NCI-H748 treated with DMSO at 0.1 percent for 48 hours (cell line): Measurements from ENCODE around the gene TP63.

Source experiments
- DNase-seq: peaks from one replicate; lab custom pipeline; 2025; lab: John Stamatoyannopoulos, UW

Gene TP63

GRCh38 chr3:189683546-189684255 lies 52.5 kb downstream of the TP63 start:
- no peak for DNase-seq

GRCh38 chr3:189684317-189684716 lies 53.1 kb downstream of the TP63 start:
- DNase-seq: no peak

GRCh38 chr3:189685291-189685690 lies 54.1 kb downstream of the TP63 start:
- no peak for DNase-seq

- no peak for DNase-seq
Observed at GRCh38 chr3:189685860-189686259, 54.7 kb downstream of the TP63 start.

DNA sequence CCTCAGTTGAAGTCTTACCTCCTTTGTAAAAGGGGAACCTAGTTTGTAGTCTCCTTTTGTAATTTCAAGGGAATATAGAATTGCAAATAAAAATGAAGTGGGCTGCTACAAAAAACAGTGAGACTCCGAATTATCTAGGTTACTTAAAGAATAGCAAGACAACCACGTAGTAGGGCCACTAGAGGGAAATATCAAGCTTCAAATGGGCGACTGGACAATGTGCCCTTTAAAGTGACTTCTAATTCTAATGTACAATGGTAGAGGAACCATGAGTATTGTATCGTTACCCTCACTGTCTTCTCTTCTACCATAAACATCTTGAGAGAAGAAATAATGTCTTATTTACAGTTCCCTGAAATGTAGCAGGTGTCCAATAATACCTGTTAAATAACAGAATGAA lies 56.3 kb downstream of the TP63 start:
- DNase-seq: no peak

- no peak for DNase-seq
Observed at GRCh38 chr3:189688262-189688661, 57.1 kb downstream of the TP63 start.

GRCh38 chr3:189689625-189690024 lies 58.4 kb downstream of the TP63 start:
- no peak for DNase-seq

GRCh38 chr3:189690237-189690636 lies 59.0 kb downstream of the TP63 start:
- DNase-seq: no peak

GRCh38 chr3:189690672-189691071 lies 59.5 kb downstream of the TP63 start:
- no peak for DNase-seq

DNA sequence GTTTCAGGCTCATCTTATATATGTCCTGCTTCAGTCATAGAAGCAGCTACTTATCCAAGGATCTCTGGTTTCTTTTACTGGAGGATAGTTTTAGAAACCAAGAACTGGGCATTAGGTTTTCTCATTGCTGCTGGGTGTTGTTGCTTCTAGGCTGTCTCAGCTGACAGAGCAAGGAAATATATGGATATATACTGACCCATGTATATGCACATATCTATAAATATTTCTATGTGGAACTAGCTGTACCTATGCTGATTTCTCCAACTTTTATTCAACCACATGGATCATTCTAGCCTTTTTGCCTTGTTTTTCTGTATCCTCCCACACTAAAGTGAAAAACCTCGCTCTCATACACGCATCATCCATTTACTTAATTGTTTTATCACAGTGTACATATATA lies 64.2 kb downstream of the TP63 start:
- DNase-seq: no peak

DNA sequence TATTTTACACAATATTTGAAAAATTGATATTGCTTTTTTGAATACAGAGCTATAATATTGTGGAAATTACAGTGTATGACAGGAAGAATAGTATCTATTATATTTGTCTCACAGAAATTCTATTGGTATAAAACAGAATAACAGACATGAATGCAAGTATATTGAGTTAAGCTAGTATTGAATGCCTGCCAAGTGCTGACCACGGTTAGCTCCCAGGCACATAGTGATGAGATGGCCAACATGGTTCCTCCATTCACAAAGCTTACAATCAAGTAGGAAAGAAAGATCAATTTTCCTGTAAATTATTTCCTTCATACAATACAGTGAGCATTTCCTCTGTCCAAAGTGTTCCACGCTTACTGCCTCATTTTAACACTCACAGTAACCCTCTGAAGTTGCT lies 67.6 kb downstream of the TP63 start:
- DNase-seq: no peak

DNA sequence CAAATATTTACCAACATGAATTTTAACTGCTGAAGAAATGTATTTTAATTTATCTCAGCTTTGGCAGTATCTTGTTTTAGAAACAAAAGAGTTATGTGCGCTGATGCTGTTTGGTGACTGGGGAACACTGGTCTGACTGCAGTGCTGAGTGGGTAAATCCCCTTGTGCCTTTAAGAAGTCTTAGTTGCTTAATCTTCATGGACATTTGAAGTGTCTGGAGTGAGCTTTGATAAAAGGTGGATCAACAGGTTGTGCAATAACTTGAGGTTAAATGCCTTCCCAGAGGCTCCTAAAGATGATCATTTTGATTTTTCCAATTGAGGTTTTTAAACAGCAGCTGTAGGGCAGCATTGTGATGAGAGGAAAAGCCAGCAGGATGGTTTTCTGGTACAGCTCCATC lies 68.7 kb downstream of the TP63 start:
- DNase-seq: no peak

DNA sequence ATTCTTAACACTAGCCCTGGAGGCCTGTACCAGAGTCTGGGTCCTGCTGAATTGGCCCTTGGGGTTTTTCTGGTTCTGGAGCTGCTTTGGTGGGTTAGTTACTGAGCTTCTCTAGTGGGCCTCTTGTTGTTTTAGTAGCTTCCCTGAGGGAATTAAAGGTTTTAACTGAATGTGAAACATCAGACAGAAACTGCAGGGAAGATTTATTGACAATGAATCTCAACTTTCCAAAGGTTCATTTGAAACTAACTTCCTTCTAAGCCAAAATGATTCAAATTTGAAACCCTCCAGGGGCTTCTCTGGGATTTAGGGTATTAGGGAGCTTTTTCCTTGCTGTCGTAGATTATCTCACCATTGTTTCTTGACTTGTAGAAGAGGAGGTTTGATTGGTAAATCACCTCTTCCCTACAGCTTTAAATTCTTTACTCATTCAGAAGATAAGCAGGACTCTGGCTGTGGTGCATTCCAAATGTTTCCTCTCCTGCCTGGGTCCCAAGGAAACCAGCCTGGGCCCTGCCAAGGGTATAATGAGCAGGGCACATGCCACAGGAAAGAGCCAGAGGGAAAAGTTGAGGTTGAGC lies 71.0 kb downstream of the TP63 start:
- no peak for DNase-seq

DNA sequence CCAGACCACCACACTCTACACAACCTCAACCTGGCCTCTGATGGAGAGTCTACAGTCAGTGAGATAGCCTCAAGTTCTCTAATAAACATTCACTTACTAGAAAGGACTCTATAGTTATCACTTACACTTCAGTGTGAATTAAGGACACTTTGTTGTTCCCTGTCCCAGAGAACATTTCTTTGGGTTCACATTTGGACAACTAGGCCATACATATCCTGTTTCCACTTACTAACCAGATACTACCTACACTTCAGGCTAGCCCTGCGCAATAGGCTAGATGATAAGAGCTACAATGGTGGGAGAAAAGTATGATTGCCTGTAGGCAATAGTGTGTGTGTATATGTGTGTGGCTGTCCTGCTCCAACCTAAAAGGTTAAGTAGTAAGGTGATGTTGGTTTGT lies 72.7 kb downstream of the TP63 start:
- DNase-seq: no peak

DNA sequence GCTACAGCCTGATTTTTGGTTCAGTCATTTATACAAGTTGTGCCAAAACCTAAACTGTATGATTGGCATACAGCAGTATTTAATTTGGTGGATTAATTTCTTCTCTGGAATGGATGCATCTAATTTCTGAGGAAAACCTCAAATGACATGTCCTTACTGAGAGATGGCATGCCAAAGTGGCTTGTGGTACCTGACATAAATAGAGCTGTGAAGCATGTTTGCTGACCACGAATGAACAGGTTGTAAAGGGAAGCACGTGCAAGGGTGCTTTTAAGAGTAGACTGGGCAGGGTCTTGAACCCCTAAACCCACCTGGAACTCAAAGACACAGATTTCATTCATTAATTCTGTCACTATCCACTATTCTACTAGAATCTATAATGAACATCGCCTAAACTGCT lies 77.2 kb downstream of the TP63 start:
- DNase-seq: no peak

DNA sequence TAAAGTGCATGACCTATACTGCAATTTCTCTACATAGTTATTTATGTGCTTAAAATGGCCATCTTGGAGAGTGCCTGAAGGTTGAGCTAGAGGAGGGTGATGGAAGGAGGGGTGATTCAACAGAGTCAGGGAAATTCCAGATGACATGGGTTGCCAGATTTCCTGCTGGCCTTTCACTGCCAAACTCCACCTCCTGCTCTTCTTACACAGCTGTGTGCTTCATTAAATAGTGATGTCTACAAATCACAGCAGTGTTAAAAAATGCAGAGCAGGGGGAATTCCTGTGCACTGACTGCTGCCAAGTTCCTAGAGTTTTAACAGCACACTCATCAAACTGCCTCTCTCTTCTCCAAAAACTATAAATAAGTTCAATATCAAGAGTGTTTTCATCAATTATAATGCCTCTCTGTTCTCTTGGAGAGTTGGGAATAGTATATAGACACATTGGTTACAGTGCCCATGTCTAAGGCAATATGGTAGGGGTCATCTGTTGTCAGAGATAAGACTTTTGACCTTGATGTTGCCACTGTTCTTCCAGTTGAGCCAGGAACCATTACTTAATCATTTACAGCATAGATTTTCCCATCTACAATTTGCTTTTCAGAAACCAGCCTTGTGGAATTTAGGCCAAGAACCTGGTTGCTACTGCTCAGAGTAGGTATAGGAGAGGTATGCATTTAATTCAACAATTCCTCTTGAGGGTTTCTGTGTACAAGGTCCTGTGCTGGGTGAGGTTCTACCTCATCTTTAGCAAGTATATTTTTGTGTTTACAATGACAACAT lies 79.6 kb downstream of the TP63 start:
- DNase-seq: no peak

DNA sequence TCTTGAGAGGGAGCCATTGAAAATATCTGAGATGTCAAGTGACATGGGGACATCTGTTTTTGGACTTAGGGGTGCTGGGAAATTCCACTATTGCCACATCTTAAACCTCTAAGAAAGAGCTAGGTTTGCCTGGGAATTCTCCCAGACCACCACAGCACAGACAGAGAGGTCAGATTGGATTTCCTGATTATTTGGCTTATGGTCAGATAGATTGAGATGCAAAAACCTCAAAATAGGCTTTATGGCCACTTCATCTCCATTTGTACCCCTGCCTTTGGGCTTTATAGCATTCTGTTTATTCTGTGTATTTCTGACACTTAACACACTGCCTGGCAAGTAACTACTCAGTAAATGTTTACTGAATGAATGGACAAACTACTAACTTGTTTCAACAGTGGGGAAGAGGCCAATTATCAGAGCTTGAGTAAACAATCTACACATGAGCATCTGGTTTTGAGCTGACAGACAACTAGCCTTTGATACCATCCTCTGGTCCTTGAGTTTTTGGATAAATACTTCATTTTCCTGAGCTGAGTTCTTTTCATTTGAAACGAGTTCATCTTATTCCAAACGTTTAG lies 81.8 kb downstream of the TP63 start:
- peak; percentile 93 for DNase-seq

DNA sequence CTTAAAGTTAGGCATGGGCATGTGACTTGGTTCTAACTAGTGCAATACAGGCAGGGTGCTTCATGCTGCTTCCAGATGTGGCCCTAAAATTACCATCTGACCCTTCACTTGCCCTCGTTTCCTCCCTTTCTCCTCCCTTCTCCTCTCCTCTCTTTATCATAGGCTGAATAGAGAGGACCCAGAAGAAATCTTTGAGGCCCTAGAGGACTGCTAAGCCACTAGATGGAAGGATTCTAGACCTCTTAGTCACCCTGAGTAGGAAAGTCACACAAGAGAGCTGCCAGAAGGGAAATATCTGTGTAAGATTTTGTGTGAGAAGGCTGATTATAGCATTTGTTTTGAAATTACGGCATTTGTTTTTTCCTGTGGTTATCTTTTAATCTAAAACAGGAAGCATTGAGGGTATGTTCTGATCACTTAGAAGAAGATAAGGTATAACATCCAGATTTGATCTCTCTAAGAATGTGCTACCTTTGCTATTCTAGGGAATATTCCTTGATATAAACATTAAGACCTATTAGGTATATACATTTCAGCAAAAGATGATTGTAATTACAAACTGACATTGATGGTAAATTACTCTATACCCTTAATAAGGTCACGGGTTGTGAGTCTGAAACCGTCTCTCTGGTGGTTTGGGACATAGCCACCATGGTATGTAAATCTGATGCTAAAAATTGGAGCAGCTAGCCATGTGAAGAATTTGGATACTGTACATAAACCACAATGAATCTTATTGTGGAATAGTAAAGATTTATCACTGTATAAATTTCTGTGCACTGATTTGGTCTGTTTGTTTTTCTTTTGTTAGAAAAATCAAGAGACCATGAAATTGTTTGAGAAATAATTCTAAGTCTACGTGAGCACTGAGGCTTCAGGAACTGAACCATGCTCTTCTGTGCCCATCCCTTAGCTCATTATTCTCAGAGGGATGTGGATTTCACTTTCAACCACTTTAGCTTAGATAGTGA lies 84.1 kb downstream of the TP63 start:
- DNase-seq: no peak

DNA sequence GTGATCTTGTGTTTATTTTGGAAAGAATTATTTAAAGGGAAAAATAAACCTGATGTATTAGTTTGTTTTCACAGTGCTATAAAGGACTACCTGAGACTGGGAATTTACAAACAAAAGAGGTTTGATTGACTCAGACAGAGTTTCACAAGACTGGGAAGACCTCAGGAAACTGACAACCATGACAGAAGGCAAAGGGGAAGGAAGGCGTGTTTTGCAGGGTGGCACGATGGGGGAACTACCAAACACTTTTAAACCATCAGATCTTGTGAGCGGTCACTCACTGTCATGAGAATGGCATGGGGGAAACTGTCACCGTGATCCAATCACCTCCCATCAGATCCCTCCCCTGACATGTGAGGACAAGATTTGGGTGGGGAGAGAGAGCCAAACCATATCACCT lies 87.0 kb downstream of the TP63 start:
- DNase-seq: no peak

GRCh38 chr3:189720736-189721417 lies 89.7 kb downstream of the TP63 start:
- peak; percentile 6 for DNase-seq
